Neural cell (in vitro differentiated cells): ENCODE measurements around the gene MAP3K7CL. TPM values are rescaled to one million over a fixed set of nuclear protein-coding genes. Genes with fewer than 3 reads are reported as not detected.

Experiments
- H2AFZ ChIP-seq: fragments of 200-600, 300-800 bp; sonication (generic), shearing (Covaris generic); 2 replicates; pipeline ENCODE4 v1.6.0; 2014; ENCODE audit warnings: low read depth, mild to moderate bottlenecking, antibody characterized with exemption, low read length, moderate library complexity
- H3F3A ChIP-seq: fragments of 200-600 bp; shearing (Covaris generic); 2 replicates; pipeline ENCODE4 v1.6.1; 2016; ENCODE audit warnings: mild to moderate bottlenecking, moderate library complexity, mixed read lengths, antibody characterized with exemption, low read length; ENCODE audit not compliant: insufficient read depth, poor library complexity, severe bottlenecking
- H3K27ac ChIP-seq: fragments of 200-600, 300-800 bp; sonication (generic), shearing (Covaris generic); 2 replicates; pipeline ENCODE4 v1.5.1; 2014; ENCODE audit warnings: mild to moderate bottlenecking, low read length, moderate library complexity
- H3K27me3 ChIP-seq: fragments of 300-800, 200-600 bp; sonication (generic), shearing (Covaris generic); 2 replicates; pipeline ENCODE4 v1.6.0; 2014; ENCODE audit warnings: mild to moderate bottlenecking, low read depth, low read length, moderate library complexity; ENCODE audit not compliant: insufficient read depth
- H3K36me3 ChIP-seq: fragments of 300-800, 200-600 bp; sonication (generic), shearing (Covaris generic); 2 replicates; pipeline ENCODE4 v1.5.1; 2014; ENCODE audit warnings: mild to moderate bottlenecking, antibody characterized with exemption, low read length, moderate library complexity; ENCODE audit not compliant: insufficient read depth
- H3K4me2 ChIP-seq: fragments of 300-800, 200-600 bp; sonication (generic), shearing (Covaris generic); 2 replicates; pipeline ENCODE4 v1.6.0; 2014; ENCODE audit warnings: mild to moderate bottlenecking, low read length
- H3K4me3 ChIP-seq: fragments of 300-800, 200-600 bp; sonication (generic), shearing (Covaris generic); 2 replicates; pipeline ENCODE4 v1.5.1; 2014; ENCODE audit warnings: mild to moderate bottlenecking, low read length, moderate library complexity
- H3K79me2 ChIP-seq: fragments of 200-600 bp; shearing (Covaris generic); replicated peaks from 2 replicates; pipeline ENCODE4 v1.6.0; 2014; ENCODE audit warnings: mild to moderate bottlenecking, low read length, moderate library complexity; ENCODE audit not compliant: insufficient read depth
- H3K9ac ChIP-seq: fragments of 300-800, 200-600 bp; sonication (generic), shearing (Covaris generic); 2 replicates; pipeline ENCODE4 v1.6.1; 2016; ENCODE audit warnings: mild to moderate bottlenecking, low read length, mixed read lengths
- H3K9me2 ChIP-seq: fragments of 200-600 bp; shearing (Covaris generic); 2 replicates; pipeline ENCODE4 v1.6.1; 2016; ENCODE audit warnings: mild to moderate bottlenecking, low read length, mixed read lengths; ENCODE audit not compliant: insufficient read depth
- H3K9me3 ChIP-seq: fragments of 200-600, 300-800 bp; sonication (generic), shearing (Covaris generic); 2 replicates; pipeline ENCODE4 v1.6.1; 2016; ENCODE audit warnings: mild to moderate bottlenecking, mixed run types, low read length, moderate library complexity, mixed read lengths
- H4K20me1 ChIP-seq: fragments of 200-600 bp; shearing (Covaris generic); 2 replicates; pipeline ENCODE4 v1.6.1; 2016; ENCODE audit warnings: mild to moderate bottlenecking, mixed run types; ENCODE audit not compliant: insufficient read depth
- EP300 ChIP-seq: fragments of 450-650 bp; conservative IDR thresholded peaks from 2 replicates; pipeline ENCODE4 v1.6.1; 2014; ENCODE audit warnings: antibody characterized with exemption, mild to moderate bottlenecking, moderate library complexity; ENCODE audit not compliant: poor library complexity, severe bottlenecking
- MXI1 ChIP-seq: fragments of 450-650 bp; conservative IDR thresholded peaks from 2 replicates; pipeline ENCODE4 v1.6.1; 2014; ENCODE audit warnings: antibody characterized with exemption, mild to moderate bottlenecking; ENCODE audit not compliant: poor library complexity, severe bottlenecking
- POLR2AphosphoS5 ChIP-seq: IDR thresholded peaks from 2 replicates; pipeline ENCODE4 v1.6.1; 2012
- RAD21 ChIP-seq: fragments of 450-650 bp; conservative IDR thresholded peaks from 2 replicates; pipeline ENCODE4 v1.6.1; 2014; ENCODE audit warnings: antibody characterized with exemption, mild to moderate bottlenecking, moderate library complexity
- SMC3 ChIP-seq: fragments of 450-650 bp; conservative IDR thresholded peaks from 2 replicates; pipeline ENCODE4 v1.6.1; 2014; ENCODE audit warnings: antibody characterized with exemption, mild to moderate bottlenecking, moderate library complexity; ENCODE audit not compliant: poor library complexity
- TAF1 ChIP-seq: IDR thresholded peaks from 2 replicates; pipeline ENCODE4 v1.6.1; 2012; ENCODE audit warnings: low read depth
- polyA plus RNA-seq: library from polyadenylated mRNA; depleted of rRNA; stranded (reverse); fragments of >200 nt; gene quantifications from 2 replicates; pipeline ENCODE4 v1.2.3, GENCODE V29; 2014
- TF ChIP-seq, protein P1 (sequence below): IDR thresholded peaks from 2 replicates; pipeline ENCODE4 v1.6.1; 2012; ENCODE audit warnings: borderline replicate concordance
- TF ChIP-seq, protein P2 (sequence below): fragments of 450-650 bp; IDR thresholded peaks from 2 replicates; pipeline ENCODE4 v1.5.1; 2014; ENCODE audit warnings: antibody characterized with exemption, mild to moderate bottlenecking, moderate library complexity; ENCODE audit not compliant: poor library complexity, severe bottlenecking

MAP3K7CL gene
- polyA plus RNA-seq, 1 donor from 2014 or later = not detected

DNA sequence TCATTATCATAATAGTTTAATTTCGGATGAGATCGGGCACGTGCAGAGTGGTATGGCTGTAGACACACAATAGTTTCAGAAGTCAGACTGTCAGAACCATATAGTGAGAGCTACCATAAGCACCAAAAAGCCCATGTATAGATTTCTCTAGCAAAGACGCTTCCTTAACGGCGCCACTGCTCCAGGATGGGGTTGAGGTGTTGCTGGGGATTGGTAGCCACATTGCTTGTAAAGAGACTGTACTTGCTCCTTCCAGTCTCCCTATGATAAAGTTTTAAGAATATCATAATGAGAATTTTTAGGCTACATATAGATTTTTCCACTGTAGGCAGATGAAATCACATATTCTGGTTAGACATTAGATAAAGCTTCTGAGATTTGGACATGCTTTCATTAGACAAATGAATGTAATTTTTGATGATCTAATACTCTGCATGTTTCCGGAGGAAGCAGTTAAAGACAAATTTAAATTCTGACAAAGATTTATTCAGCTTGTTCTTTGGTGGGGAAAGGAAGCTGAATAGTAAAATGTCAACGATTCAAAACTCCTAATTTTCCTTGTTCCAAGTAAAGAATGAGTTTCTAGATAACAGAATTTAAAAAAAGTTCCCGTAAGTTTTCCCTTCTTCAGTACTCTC lies 77.7 kb downstream of the MAP3K7CL start:
- H3K27ac ChIP-seq = no peak overlapping the region
- no peak overlapping the region for H3K4me2 ChIP-seq
- no peaks in the 10 kb centered on the region for H3K79me2 ChIP-seq

DNA sequence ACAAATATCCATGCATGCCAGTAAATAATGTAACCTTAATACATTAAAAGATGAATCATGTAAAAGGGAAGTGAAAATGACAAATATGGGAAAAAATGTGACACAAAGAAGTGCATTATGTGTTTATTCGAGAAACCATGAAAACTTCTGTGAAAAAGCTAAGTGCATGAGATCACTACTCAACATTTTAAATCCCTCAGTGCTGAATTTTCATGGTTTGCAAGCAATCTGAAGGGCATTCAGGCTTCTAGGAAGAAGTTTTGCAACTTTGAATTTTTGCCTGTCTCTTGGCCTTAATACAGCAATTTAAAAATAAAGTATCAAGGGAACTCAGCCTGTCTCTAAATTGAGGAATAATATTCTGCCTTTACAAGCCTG lies 78.2 kb downstream of the MAP3K7CL start:
- H4K20me1 ChIP-seq = no peaks in the 10 kb centered on the region
- no peaks in the 10 kb centered on the region for H3K9me3 ChIP-seq
- TF ChIP-seq, protein P1, sequence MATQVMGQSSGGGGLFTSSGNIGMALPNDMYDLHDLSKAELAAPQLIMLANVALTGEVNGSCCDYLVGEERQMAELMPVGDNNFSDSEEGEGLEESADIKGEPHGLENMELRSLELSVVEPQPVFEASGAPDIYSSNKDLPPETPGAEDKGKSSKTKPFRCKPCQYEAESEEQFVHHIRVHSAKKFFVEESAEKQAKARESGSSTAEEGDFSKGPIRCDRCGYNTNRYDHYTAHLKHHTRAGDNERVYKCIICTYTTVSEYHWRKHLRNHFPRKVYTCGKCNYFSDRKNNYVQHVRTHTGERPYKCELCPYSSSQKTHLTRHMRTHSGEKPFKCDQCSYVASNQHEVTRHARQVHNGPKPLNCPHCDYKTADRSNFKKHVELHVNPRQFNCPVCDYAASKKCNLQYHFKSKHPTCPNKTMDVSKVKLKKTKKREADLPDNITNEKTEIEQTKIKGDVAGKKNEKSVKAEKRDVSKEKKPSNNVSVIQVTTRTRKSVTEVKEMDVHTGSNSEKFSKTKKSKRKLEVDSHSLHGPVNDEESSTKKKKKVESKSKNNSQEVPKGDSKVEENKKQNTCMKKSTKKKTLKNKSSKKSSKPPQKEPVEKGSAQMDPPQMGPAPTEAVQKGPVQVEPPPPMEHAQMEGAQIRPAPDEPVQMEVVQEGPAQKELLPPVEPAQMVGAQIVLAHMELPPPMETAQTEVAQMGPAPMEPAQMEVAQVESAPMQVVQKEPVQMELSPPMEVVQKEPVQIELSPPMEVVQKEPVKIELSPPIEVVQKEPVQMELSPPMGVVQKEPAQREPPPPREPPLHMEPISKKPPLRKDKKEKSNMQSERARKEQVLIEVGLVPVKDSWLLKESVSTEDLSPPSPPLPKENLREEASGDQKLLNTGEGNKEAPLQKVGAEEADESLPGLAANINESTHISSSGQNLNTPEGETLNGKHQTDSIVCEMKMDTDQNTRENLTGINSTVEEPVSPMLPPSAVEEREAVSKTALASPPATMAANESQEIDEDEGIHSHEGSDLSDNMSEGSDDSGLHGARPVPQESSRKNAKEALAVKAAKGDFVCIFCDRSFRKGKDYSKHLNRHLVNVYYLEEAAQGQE = no peak
- TF ChIP-seq RAD21 (no peak), MXI1 (no peak), EP300 (no peak), SMC3 (no peak)
- TF ChIP-seq, protein P2, sequence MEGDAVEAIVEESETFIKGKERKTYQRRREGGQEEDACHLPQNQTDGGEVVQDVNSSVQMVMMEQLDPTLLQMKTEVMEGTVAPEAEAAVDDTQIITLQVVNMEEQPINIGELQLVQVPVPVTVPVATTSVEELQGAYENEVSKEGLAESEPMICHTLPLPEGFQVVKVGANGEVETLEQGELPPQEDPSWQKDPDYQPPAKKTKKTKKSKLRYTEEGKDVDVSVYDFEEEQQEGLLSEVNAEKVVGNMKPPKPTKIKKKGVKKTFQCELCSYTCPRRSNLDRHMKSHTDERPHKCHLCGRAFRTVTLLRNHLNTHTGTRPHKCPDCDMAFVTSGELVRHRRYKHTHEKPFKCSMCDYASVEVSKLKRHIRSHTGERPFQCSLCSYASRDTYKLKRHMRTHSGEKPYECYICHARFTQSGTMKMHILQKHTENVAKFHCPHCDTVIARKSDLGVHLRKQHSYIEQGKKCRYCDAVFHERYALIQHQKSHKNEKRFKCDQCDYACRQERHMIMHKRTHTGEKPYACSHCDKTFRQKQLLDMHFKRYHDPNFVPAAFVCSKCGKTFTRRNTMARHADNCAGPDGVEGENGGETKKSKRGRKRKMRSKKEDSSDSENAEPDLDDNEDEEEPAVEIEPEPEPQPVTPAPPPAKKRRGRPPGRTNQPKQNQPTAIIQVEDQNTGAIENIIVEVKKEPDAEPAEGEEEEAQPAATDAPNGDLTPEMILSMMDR = no peak
- H2AFZ ChIP-seq = no peak overlapping the region
- H3K36me3 ChIP-seq = no peaks in the 10 kb centered on the region
- H3K27me3 ChIP-seq = no peaks in the 10 kb centered on the region
- H3K27ac ChIP-seq = no peak overlapping the region
- H3K9me2 ChIP-seq = no peaks in the 10 kb centered on the region
- no peaks in the 10 kb centered on the region for H3F3A ChIP-seq
- H3K4me3 ChIP-seq = no peak overlapping the region
- no peak overlapping the region for H3K4me2 ChIP-seq
- no peak overlapping the region for H3K9ac ChIP-seq
- H3K79me2 ChIP-seq = no peaks in the 10 kb centered on the region

More for the DNA sequence above, 77.7 kb downstream of the MAP3K7CL start:
- no peaks in the 10 kb centered on the region for H3K27me3 ChIP-seq
- H4K20me1 ChIP-seq = no peaks in the 10 kb centered on the region
- H3K9ac ChIP-seq = no peak overlapping the region
- H3K36me3 ChIP-seq = no peaks in the 10 kb centered on the region
- H3K9me2 ChIP-seq = no peaks in the 10 kb centered on the region
- no peaks in the 10 kb centered on the region for H3K9me3 ChIP-seq
- H2AFZ ChIP-seq = no peak overlapping the region
- TF ChIP-seq MXI1 (no peak), EP300 (no peak), TAF1 (no peak), SMC3 (no peak), POLR2AphosphoS5 (no peak), RAD21 (no peak)
- TF ChIP-seq, protein P1 = no peak
- TF ChIP-seq, protein P2 = no peak
- no peak overlapping the region for H3K4me3 ChIP-seq
- H3F3A ChIP-seq = no peaks in the 10 kb centered on the region
